Measurements from ENCODE around the gene ACBD6.

The ACBD6 gene

GRCh38 chr1:180252638-180253536 lies 249.5 kb downstream of the ACBD6 start:
- DNase-seq: no peak

- DNase-seq: no peak
These were observed 250.7 kb downstream of the ACBD6 start for GRCh38 chr1:180251526-180252305.

- no peak for DNase-seq
These were observed 251.4 kb downstream of the ACBD6 start for GRCh38 chr1:180250883-180251509.

GRCh38 chr1:180250499-180250770 lies 251.9 kb downstream of the ACBD6 start:
- DNase-seq: no peak

DNA sequence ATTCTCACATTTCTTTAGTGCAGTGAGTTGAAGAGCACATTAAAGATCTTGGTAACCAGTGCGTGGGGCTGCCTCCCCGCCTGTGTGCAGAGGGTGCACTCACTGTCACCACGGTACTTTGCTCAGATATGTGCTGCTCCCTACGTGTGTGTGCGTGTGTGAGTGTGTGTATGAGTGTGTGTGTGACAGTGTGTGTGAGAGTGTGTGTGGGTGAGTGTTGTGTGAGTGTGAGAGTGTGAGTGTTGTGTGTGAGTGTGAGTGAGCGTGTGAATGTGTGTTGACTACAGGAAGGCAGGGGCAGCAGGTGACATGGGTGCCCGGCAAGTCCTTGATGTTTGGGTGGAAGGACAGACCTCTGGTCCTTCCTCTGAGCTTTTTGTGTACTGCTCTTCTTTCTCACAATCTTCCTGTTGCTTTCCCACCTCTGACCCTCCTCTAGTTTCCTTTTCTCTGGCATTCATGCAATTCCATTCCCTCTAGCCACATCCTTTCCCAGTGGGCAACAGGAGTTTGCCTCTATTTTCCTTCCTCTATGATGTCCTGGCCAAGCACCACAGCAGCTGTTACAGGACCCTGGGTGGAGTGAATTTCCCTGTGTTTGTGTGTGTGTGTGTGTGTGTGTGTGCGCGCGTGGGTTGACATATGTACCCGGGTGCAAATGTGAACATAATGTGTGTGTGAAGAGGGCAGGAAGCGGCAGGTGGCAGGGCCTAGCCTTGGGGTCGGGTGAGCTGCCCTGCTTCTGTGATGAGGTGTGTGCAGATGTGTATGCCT lies 252.5 kb downstream of the ACBD6 start:
- no peak for DNase-seq

DNA sequence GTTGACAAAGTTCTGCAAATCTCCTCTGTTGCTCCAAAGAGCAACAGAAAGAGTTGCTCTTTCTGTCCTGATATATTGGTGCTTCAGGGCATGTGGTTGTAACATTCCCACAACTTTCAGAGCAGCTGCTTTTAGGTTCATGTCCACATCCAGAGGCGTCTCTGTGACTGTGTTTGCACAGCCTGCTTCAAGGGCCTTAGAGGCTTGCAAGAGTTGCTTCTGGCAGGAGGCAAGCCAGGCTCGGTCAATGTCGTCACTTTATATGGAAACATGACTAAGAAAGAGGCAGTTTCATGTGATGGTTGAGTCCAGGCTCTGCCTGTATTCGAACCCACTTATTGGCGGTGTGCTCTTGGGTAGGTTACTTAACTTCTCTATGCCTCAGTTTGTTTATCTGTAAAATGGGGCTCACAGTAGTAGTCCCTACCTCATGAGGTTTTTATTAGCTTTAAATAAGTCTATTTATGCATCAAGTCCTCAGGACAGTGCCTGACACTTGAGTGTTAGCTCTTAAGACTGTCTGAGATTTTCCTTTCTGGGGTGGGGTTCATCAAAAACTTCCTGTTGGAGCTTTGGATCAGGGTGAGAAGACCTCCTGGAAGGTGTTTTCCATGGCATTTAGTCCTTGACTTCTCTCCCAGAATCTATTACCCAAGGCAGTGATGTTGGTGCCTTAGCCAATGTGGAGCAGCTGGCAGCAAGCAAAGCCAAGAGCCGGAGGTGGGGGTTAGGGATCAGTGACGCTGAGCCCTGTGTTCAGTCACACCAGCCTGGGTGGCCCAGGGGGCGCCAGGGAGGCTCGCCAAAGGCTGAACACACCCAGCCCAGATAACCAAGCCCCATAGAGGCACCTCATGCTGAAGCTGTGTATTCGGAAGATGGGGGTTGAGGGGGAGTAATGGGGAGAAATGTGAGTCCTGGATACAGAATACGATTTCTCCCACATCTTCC lies 253.4 kb downstream of the ACBD6 start:
- DNase-seq: no peak

DNA sequence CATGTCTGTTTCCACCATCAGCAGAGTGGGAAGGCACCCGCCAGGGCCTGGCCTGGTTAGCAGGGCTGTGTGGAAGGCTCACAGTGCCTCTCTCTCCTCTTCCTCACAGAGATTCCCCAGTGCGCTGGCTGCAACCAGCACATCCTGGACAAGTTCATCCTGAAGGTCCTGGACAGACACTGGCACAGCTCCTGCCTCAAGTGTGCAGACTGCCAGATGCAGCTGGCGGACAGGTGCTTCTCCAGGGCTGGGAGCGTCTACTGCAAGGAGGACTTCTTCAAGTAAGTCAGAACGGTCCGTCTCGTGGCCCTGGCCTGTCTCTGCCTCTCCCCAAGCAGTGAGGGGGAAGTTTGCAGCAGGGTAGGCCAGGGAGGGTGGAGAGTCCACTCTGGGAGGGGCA lies 254.2 kb downstream of the ACBD6 start:
- no peak for DNase-seq

DNA sequence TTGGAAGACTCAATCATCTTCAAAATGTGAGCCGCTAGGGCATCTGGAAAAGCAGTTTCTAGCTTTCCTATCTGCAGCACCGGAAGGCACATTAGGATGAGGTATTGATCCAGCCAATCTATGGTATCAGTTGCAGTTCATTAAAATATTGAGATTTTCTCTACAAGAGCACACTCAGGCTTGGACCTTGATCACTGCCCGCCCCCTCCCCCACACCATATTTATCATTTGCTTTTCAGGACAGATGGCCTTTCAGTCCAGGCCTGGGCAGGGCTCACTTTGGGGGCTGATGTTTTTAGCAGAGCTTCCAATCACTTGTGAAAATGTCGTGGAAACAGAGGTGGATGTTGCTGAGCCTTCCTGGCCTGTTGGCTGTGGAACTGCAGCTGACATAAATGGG lies 254.8 kb downstream of the ACBD6 start:
- no peak for DNase-seq

DNA sequence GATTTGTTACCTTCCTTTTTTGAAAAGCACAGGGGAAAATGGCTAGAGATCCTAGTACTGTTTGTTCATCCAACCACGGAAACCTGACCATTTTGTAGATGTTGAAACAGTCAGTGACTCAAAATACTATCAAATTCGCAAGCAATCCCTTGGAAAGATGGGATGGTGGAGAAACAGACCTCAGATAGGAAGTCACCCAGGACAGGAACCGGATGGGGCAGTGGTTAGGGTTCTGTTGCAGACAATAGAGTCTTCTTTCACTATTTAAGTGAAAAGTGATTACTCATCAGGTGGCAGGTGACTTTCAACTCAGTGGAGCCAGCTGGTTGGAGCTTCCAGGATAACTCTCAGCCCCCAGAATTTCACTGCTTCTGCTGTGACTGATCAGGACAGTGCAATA lies 255.3 kb downstream of the ACBD6 start:
- DNase-seq: no peak

GRCh38 chr1:180246579-180246978 lies 255.8 kb downstream of the ACBD6 start:
- no peak for DNase-seq

DNA sequence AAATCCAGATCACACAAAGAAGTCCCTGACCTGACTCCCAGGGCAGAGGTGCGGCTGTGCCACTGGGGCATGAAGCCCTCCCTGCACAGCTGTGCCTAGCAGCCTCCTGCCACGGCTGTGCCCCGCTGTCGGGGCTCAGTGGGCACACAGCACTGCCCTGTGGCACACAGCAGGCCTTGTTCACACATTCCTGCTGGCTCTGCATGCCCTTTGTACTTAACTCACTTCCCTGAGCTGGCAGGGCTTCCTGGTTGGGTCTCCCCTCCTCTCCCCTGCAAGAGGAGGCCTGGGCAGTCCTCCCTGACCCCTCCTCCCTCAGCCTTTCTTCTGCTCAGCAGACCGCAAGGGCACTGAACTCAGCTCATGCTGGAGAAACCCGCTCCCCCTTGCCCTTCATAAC lies 257.5 kb downstream of the ACBD6 start:
- DNase-seq: no peak

DNA sequence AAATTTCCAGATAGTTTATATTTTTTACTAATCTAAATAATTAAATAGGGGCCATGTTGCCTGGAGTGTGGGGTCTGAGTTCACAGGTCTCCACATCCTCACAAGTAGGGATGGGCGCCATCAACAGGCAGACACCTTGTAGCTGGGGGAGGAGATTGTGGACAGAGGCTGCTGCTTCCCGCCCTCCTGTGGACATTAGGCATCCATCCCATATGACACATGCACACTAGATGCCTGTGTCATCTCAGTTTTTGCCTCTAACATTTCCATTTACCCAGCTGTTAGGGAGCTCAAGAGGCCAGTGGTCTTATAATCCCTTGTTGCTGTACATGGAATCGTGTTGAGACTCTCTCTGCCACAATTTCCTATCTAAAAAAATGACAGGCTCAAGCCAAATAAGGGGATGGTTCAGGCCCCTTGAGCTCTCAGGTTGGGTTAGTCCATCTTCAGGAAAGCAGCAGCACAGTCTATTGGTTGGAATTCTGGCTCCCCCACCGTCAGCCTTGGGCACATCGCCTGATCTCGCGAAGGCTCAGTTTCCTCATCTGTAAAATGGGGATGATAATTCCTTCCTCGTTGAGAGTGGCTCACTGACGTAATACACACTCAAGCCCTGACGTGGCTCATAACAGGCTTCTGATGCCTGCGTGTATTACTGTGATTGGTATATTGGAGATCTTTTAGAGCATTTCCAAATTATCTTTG lies 258.7 kb downstream of the ACBD6 start:
- DNase-seq: no peak

DNA sequence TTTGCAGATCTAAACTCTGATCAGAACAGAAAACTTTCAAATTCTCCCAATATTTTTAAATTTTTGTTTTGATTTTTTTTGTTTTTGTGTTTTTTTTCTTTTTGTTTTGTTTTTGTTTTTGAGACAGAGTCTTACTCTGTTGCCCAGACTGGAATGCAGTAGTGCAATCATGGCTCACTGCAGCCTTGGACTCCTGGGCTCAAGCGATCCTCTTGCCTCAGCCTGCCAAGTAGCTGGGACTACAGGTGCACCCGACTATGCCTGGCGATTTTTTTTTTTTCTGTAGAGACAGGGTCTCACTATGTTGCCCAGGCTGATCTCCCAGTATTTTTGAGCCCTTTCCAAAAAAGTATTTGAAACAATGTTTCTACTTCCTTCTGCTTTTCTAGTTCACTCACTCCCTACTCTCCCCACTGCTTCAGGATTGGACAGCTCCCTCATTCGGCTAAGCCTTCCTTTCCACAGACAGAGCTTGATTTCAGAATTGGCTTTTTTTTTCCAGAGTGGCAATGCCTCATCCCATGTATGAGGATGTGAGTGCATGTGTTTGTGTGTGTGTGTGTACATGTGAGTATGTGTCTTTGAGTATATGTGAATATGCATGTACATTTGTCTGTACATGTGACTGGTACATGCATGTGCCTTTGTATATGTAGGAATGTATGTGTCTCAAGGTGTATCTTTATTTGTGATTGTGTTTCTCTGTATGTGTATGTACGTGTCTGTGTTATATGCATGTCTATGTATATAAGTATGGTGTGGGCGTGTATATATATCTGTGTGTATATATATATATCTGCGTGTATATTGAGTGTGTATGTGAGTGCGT lies 260.4 kb downstream of the ACBD6 start:
- no peak for DNase-seq

GRCh38 chr1:180239145-180240096 lies 263.0 kb downstream of the ACBD6 start:
- DNase-seq: no peak

DNA sequence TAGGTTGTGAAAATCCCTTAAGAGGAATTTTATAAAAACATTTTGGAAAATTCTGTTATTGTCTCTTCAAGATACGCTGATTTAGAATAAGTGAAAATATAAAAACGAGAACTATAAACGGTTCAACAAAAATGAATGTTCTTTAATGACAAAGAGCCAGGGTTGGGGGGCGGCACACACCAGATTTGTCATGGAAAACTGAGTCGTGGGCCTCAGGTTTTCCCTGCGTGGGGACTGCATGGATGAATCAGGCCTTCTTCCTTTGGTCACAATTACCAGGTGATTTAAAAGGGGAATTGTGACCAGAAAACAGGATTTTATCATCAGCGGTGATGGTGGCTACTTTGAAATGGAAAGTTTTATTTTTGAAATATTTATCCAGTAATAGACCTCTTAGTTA lies 263.7 kb downstream of the ACBD6 start:
- no peak for DNase-seq
